H1 (cell line): ENCODE data around the gene NEK9. TPM values are rescaled to one million over a fixed set of nuclear protein-coding genes. Genes with fewer than 3 reads are reported as not detected.

ENCODE experiments used
- CEBPB ChIP-seq: IDR thresholded peaks from 2 replicates; pipeline ENCODE4 v1.6.1; 2012; ENCODE audit warnings: low read depth, low read length
- CTBP2 ChIP-seq: IDR thresholded peaks from 2 replicates; pipeline ENCODE4 v1.7.0; 2011; ENCODE audit warnings: borderline replicate concordance, mild to moderate bottlenecking, moderate library complexity, mixed read lengths, low read length; ENCODE audit not compliant: insufficient read depth, insufficient read length
- HDAC6 ChIP-seq: IDR thresholded peaks from one replicate; pipeline ENCODE4 v1.7.1; 2012; ENCODE audit warnings: low read depth, mild to moderate bottlenecking, inconsistent platforms, low read length, moderate library complexity
- NRF1 ChIP-seq: IDR thresholded peaks from 2 replicates; pipeline ENCODE4 v1.6.1; 2011; ENCODE audit warnings: mild to moderate bottlenecking, low read depth, low read length, improper control_type of control experiment
- RNF2 ChIP-seq: fragments of 200-900, 300-1000 bp; sonication (generic); IDR thresholded peaks from 2 replicates; pipeline ENCODE4 v1.7.1; 2016; ENCODE audit warnings: borderline replicate concordance, low read depth, mild to moderate bottlenecking, antibody characterized with exemption, low read length; ENCODE audit not compliant: poor library complexity, severe bottlenecking; ENCODE audit errors: missing control alignments
- SAP30 ChIP-seq: fragments of 300-600 bp; sonication (generic); IDR thresholded peaks from 2 replicates; pipeline ENCODE4 v1.7.1; 2012; ENCODE audit warnings: low read length, moderate library complexity, mild to moderate bottlenecking, inconsistent platforms; ENCODE audit not compliant: insufficient read depth, insufficient replicate concordance
- SIX5 ChIP-seq: IDR thresholded peaks from 2 replicates; pipeline ENCODE4 v1.6.1; 2011; ENCODE audit warnings: mild to moderate bottlenecking, low read depth, low read length
- YY1 ChIP-seq: IDR thresholded peaks from 2 replicates; pipeline ENCODE4 v1.6.1; 2011; ENCODE audit warnings: low read depth, mild to moderate bottlenecking, low read length
- polyA plus RNA-seq, 7 experiments: library from polyadenylated mRNA; depleted of rRNA in 3 of 7; stranded (reverse) in 5 of 7; unstranded in 2 of 7; fragments of >200 nt in 5 of 7; fragments of 200-250 nt in 2 of 7; gene quantifications; 1 replicate in 5 of 7; 2 replicates in 1 of 7; 4 replicates in 1 of 7; pipeline versions ENCODE4 v1.2.1 to v1.2.3, GENCODE V29; 2011 to 2013; ENCODE audit warnings: missing spikeins in 2 of 7, mixed read lengths in 2 of 7
- total RNA-seq: library from RNA; stranded (reverse); fragmentation: NEBNext Ultra II Directional; extraction: Animal tissue kit (Norgen Biotek cat#: 25700); gene quantifications from 2 replicates; pipeline ENCODE4 v1.2.1, GENCODE V29; 2021
- TF ChIP-seq, protein P1 (sequence below): fragments of 300-600 bp; sonication (generic); IDR thresholded peaks from 2 replicates; pipeline ENCODE4 v1.7.1; 2012; ENCODE audit warnings: low read length, moderate library complexity, mild to moderate bottlenecking, inconsistent platforms; ENCODE audit not compliant: insufficient replicate concordance
- TF ChIP-seq, protein P2 (sequence below): IDR thresholded peaks from 2 replicates; pipeline ENCODE4 v1.6.1; 2011; ENCODE audit warnings: low read depth, mild to moderate bottlenecking, low read length; ENCODE audit not compliant: insufficient read depth

NEK9 gene
- total and polyA plus RNA-seq, 2 of the 8 experiments (the other 6 are each of a cell fraction or from before 2014, with no cell fraction given) = 16.0 to 43.6 TPM

DNA sequence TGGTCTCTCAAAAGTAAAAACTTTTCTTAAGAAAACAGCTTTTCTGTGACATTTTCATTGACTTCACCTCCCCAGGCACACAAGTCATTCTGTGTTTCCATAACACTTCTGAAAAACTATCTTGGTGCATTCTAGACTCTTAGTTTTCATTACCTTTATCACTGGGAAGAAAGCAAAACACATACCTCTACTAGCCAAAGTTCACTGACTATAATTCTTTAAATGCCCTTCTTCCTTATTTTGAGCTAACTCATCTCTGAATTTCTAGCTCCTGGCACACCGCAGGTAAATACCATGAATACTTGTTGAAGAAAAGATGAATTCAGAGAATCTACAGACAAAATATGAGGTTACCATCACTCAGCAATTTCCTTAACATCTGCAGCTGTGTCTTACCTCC is 96.7 kb downstream of the NEK9 start (continued):
- TF ChIP-seq, protein P1, sequence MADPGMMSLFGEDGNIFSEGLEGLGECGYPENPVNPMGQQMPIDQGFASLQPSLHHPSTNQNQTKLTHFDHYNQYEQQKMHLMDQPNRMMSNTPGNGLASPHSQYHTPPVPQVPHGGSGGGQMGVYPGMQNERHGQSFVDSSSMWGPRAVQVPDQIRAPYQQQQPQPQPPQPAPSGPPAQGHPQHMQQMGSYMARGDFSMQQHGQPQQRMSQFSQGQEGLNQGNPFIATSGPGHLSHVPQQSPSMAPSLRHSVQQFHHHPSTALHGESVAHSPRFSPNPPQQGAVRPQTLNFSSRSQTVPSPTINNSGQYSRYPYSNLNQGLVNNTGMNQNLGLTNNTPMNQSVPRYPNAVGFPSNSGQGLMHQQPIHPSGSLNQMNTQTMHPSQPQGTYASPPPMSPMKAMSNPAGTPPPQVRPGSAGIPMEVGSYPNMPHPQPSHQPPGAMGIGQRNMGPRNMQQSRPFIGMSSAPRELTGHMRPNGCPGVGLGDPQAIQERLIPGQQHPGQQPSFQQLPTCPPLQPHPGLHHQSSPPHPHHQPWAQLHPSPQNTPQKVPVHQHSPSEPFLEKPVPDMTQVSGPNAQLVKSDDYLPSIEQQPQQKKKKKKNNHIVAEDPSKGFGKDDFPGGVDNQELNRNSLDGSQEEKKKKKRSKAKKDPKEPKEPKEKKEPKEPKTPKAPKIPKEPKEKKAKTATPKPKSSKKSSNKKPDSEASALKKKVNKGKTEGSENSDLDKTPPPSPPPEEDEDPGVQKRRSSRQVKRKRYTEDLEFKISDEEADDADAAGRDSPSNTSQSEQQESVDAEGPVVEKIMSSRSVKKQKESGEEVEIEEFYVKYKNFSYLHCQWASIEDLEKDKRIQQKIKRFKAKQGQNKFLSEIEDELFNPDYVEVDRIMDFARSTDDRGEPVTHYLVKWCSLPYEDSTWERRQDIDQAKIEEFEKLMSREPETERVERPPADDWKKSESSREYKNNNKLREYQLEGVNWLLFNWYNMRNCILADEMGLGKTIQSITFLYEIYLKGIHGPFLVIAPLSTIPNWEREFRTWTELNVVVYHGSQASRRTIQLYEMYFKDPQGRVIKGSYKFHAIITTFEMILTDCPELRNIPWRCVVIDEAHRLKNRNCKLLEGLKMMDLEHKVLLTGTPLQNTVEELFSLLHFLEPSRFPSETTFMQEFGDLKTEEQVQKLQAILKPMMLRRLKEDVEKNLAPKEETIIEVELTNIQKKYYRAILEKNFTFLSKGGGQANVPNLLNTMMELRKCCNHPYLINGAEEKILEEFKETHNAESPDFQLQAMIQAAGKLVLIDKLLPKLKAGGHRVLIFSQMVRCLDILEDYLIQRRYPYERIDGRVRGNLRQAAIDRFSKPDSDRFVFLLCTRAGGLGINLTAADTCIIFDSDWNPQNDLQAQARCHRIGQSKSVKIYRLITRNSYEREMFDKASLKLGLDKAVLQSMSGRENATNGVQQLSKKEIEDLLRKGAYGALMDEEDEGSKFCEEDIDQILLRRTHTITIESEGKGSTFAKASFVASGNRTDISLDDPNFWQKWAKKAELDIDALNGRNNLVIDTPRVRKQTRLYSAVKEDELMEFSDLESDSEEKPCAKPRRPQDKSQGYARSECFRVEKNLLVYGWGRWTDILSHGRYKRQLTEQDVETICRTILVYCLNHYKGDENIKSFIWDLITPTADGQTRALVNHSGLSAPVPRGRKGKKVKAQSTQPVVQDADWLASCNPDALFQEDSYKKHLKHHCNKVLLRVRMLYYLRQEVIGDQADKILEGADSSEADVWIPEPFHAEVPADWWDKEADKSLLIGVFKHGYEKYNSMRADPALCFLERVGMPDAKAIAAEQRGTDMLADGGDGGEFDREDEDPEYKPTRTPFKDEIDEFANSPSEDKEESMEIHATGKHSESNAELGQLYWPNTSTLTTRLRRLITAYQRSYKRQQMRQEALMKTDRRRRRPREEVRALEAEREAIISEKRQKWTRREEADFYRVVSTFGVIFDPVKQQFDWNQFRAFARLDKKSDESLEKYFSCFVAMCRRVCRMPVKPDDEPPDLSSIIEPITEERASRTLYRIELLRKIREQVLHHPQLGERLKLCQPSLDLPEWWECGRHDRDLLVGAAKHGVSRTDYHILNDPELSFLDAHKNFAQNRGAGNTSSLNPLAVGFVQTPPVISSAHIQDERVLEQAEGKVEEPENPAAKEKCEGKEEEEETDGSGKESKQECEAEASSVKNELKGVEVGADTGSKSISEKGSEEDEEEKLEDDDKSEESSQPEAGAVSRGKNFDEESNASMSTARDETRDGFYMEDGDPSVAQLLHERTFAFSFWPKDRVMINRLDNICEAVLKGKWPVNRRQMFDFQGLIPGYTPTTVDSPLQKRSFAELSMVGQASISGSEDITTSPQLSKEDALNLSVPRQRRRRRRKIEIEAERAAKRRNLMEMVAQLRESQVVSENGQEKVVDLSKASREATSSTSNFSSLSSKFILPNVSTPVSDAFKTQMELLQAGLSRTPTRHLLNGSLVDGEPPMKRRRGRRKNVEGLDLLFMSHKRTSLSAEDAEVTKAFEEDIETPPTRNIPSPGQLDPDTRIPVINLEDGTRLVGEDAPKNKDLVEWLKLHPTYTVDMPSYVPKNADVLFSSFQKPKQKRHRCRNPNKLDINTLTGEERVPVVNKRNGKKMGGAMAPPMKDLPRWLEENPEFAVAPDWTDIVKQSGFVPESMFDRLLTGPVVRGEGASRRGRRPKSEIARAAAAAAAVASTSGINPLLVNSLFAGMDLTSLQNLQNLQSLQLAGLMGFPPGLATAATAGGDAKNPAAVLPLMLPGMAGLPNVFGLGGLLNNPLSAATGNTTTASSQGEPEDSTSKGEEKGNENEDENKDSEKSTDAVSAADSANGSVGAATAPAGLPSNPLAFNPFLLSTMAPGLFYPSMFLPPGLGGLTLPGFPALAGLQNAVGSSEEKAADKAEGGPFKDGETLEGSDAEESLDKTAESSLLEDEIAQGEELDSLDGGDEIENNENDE = no peak
- TF ChIP-seq CTBP2 = no peak
- no peak for TF ChIP-seq HDAC6
- TF ChIP-seq, protein P2, sequence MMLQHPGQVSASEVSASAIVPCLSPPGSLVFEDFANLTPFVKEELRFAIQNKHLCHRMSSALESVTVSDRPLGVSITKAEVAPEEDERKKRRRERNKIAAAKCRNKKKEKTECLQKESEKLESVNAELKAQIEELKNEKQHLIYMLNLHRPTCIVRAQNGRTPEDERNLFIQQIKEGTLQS = no peak
- TF ChIP-seq SIX5 = no peak
- no peak for TF ChIP-seq YY1
- no peak for TF ChIP-seq NRF1
- TF ChIP-seq RNF2 = no peak
- no peak for TF ChIP-seq SAP30
- TF ChIP-seq CEBPB = no peak
